Mesendoderm (in vitro differentiated cells): Measurements from ENCODE around the gene CPNE1.

Experiments used
- DNase-seq: peaks from one replicate; pipeline ENCODE4 v3.0.0; 2013
- H2AK5ac ChIP-seq: 2 replicates; pipeline ENCODE4 v1.6.1; 2013; ENCODE audit warnings: low read length, inconsistent platforms
- H2BK120ac ChIP-seq: 2 replicates; pipeline ENCODE4 v1.6.1; 2013; ENCODE audit warnings: low read depth, mild to moderate bottlenecking, low read length, moderate library complexity, mixed read lengths
- H2BK15ac ChIP-seq: replicated peaks from 2 replicates; pipeline ENCODE4 v1.6.1; 2013; ENCODE audit warnings: low read depth, mild to moderate bottlenecking, moderate library complexity
- H2BK5ac ChIP-seq: 2 replicates; pipeline ENCODE4 v1.6.1; 2013; ENCODE audit warnings: low read length, inconsistent platforms
- H3K18ac ChIP-seq: 2 replicates; pipeline ENCODE4 v1.6.1; 2013; ENCODE audit warnings: mild to moderate bottlenecking, low read length, mixed read lengths
- H3K23ac ChIP-seq: one replicate; pipeline ENCODE4 v1.6.1; 2013; ENCODE audit warnings: low read length
- H3K27ac ChIP-seq: 2 replicates; pipeline ENCODE4 v1.5.1; 2013; ENCODE audit warnings: low read depth, mild to moderate bottlenecking, inconsistent platforms, low read length, moderate library complexity
- H3K27me3 ChIP-seq: 2 replicates; pipeline ENCODE4 v1.6.1; 2013; ENCODE audit warnings: low read length, control low read depth, mild to moderate bottlenecking, inconsistent platforms; ENCODE audit not compliant: insufficient read depth, poor library complexity
- H3K36me3 ChIP-seq: 2 replicates; pipeline ENCODE4 v1.6.1; 2013; ENCODE audit warnings: low read length, inconsistent platforms; ENCODE audit not compliant: control insufficient read depth, insufficient read depth
- H3K4ac ChIP-seq: one replicate; pipeline ENCODE4 v1.6.1; 2013; ENCODE audit warnings: low read depth, mild to moderate bottlenecking, low read length, moderate library complexity
- H3K4me1 ChIP-seq: 2 replicates; pipeline ENCODE4 v1.6.1; 2013; ENCODE audit warnings: low read depth, low read length, inconsistent platforms; ENCODE audit not compliant: control insufficient read depth
- H3K4me2 ChIP-seq: 2 replicates; pipeline ENCODE4 v1.6.1; 2013; ENCODE audit warnings: low read length
- H3K4me3 ChIP-seq: 2 replicates; pipeline ENCODE4 v1.5.1; 2013; ENCODE audit warnings: mild to moderate bottlenecking, low read length
- H3K56ac ChIP-seq: one replicate; pipeline ENCODE4 v1.6.1; 2013; ENCODE audit warnings: low read length
- H3K79me1 ChIP-seq: 2 replicates; pipeline ENCODE4 v1.6.1; 2013; ENCODE audit warnings: low read length, inconsistent platforms
- H3K79me2 ChIP-seq: 2 replicates; pipeline ENCODE4 v1.6.1; 2013; ENCODE audit warnings: mild to moderate bottlenecking, low read length; ENCODE audit not compliant: control insufficient read depth, insufficient read depth
- H3K9ac ChIP-seq: 2 replicates; pipeline ENCODE4 v1.6.1; 2013; ENCODE audit warnings: low read length, inconsistent platforms
- H4K5ac ChIP-seq: one replicate; pipeline ENCODE4 v1.6.1; 2013; ENCODE audit warnings: low read length
- H4K8ac ChIP-seq: one replicate; pipeline ENCODE4 v1.6.1; 2013; ENCODE audit warnings: low read depth, mild to moderate bottlenecking, control low read depth, low read length, moderate library complexity
- WGBS: extraction: QIAGEN DNeasy Blood & Tissue Kit; methylation state at CpG from one replicate; pipeline ENCODE4 v1.1.7; 2013; ENCODE audit warnings: low lambda C conversion rate, missing lambda C conversion rate; ENCODE audit not compliant: insufficient coverage; ENCODE audit errors: extremely low coverage; 5-methylcytosine and 5-hydroxymethylcytosine counted together

CPNE1 gene

GRCh38 chr20:35618263-35619131, 46.2 kb downstream of the CPNE1 start:
- Histone ChIP-seq H3K23ac (no peak overlapping the region), H3K27ac (no peak overlapping the region), H4K5ac (no peak overlapping the region), H3K79me1 (no peaks in the 10 kb centered on the region), H3K18ac (no peak overlapping the region), H2BK120ac (no peak overlapping the region), H2BK5ac (no peak overlapping the region), H3K4me3 (peak overlapping the region; percentile 4), H3K27me3 (no peaks in the 10 kb centered on the region), H3K36me3 (peaks cover 3% of the 10 kb centered on the region), H3K79me2 (no peaks in the 10 kb centered on the region), H4K8ac (no peak overlapping the region), H3K4ac (no peak overlapping the region), H3K4me1 (peaks cover 5% of the 10 kb centered on the region), H2AK5ac (no peak overlapping the region), H3K4me2 (peak overlapping the region; percentile 68), H3K56ac (peak overlapping the region; percentile 61), H3K9ac (peak overlapping the region; percentile 63), H2BK15ac (no peak overlapping the region)
- WGBS: no CpG with 5 or more reads among the region's 35 CpGs
- DNase-seq: no peak

GRCh38 chr20:35617397-35618262, 47.1 kb downstream of the CPNE1 start:
- no CpG with 5 or more reads among the region's 22 CpGs for WGBS
- DNase-seq: peak; percentile 86

GRCh38 chr20:35616465-35617396, 48.0 kb downstream of the CPNE1 start:
- Histone ChIP-seq H2BK15ac (no peak overlapping the region), H4K8ac (no peak overlapping the region), H3K4me2 (peak overlapping the region; percentile 35), H3K36me3 (peaks cover 3% of the 10 kb centered on the region), H3K4me3 (no peak overlapping the region), H2AK5ac (no peak overlapping the region), H3K79me1 (no peaks in the 10 kb centered on the region), H2BK5ac (no peak overlapping the region), H2BK120ac (no peak overlapping the region), H3K27me3 (no peaks in the 10 kb centered on the region), H3K4ac (no peak overlapping the region), H3K4me1 (peaks cover 5% of the 10 kb centered on the region), H3K27ac (no peak overlapping the region), H3K56ac (peak overlapping the region; percentile 77), H3K18ac (peak overlapping the region; percentile 2), H4K5ac (no peak overlapping the region), H3K9ac (peak overlapping the region; percentile 45), H3K23ac (no peak overlapping the region), H3K79me2 (no peaks in the 10 kb centered on the region)
- peak; percentile 86 for DNase-seq
- no CpG with 5 or more reads among the region's 57 CpGs for WGBS

More at GRCh38 chr20:35617397-35618262, 47.1 kb downstream of the CPNE1 start:
- peak overlapping the region; percentile 35 for H3K4me2 ChIP-seq
- H3K56ac ChIP-seq: peak overlapping the region; percentile 71
- H3K79me2 ChIP-seq: no peaks in the 10 kb centered on the region
- peak overlapping the region; percentile 27 for H2AK5ac ChIP-seq
- peaks cover 3% of the 10 kb centered on the region for H3K36me3 ChIP-seq
- H3K4me3 ChIP-seq: no peak overlapping the region
- H3K9ac ChIP-seq: peak overlapping the region; percentile 45
- peaks cover 5% of the 10 kb centered on the region for H3K4me1 ChIP-seq
- no peak overlapping the region for H4K5ac ChIP-seq
- no peak overlapping the region for H3K27ac ChIP-seq
- peak overlapping the region; percentile 2 for H3K18ac ChIP-seq
- H3K27me3 ChIP-seq: no peaks in the 10 kb centered on the region
- H3K23ac ChIP-seq: no peak overlapping the region
- H4K8ac ChIP-seq: no peak overlapping the region
- no peak overlapping the region for H2BK5ac ChIP-seq
- no peak overlapping the region for H2BK15ac ChIP-seq
- no peaks in the 10 kb centered on the region for H3K79me1 ChIP-seq
- H2BK120ac ChIP-seq: no peak overlapping the region
- H3K4ac ChIP-seq: no peak overlapping the region

GRCh38 chr20:35615667-35616464, 48.8 kb downstream of the CPNE1 start, which contains the start of gene SPAG4:
Gene SPAG4, plus strand, starts transcription at chr20:35615829. Its CDS starts 175 bp downstream, at chr20:35616004.
- no peak within 1 kb of the TSS for H2AK5ac ChIP-seq
- H3K27ac ChIP-seq: peak within 1 kb of the TSS; percentile 26

More at GRCh38 chr20:35615667-35616464, 48.8 kb downstream of the CPNE1 start, which contains the start of gene SPAG4:
- Histone ChIP-seq H3K36me3 (no peaks in the 10 kb centered on the region), H3K4me2 (peak within 1 kb of the TSS; percentile 9), H2BK5ac (peak within 1 kb of the TSS; percentile 8), H3K4me1 (peaks cover 5% of the 10 kb centered on the region), H3K4ac (no peak within 1 kb of the TSS), H3K18ac (peak within 1 kb of the TSS; percentile 6), H3K4me3 (no peak within 1 kb of the TSS), H3K27me3 (no peaks in the 10 kb centered on the region), H2BK15ac (no peak within 1 kb of the TSS), H4K5ac (no peak within 1 kb of the TSS), H2BK120ac (no peak within 1 kb of the TSS), H3K23ac (no peak within 1 kb of the TSS), H3K79me1 (no peaks in the 10 kb centered on the region), H4K8ac (no peak within 1 kb of the TSS), H3K56ac (peak within 1 kb of the TSS; percentile 77), H3K79me2 (no peaks in the 10 kb centered on the region), H3K9ac (peak within 1 kb of the TSS; percentile 62)
- no CpG with 5 or more reads among the region's 68 CpGs for WGBS
- DNase-seq: peak; percentile 100
